ENCODE measurements around the gene IKZF1. TPM values are rescaled to one million over a fixed set of nuclear protein-coding genes. Genes with fewer than 3 reads are reported as not detected.

Gene IKZF1
- total RNA-seq, 1 donor from 2014 or later, result 44.9 TPM

- H3K9me3 ChIP-seq, result no peaks in the 10 kb centered on the region
- no peak overlapping the region for H3K4me3 ChIP-seq
- intact Hi-C loops (cut with DNase I), result no loop called here
- no peaks in the 10 kb centered on the region for H3K36me3 ChIP-seq
- TF ChIP-seq POLR2A (IDR thresholded peaks at IDR 0.05) (no peak), POLR2AphosphoS5 (IDR thresholded peaks at IDR 0.05; ENCODE audit: insufficient read depth in 1 of 2, low read depth in 1 of 2) (no peak), CTCF (IDR thresholded peaks at IDR 0.05) (no peak)
- H3K4me1 ChIP-seq, result no peaks in the 10 kb centered on the region
- no peak overlapping the region for H3K27ac ChIP-seq
- DNase-seq (ENCODE audit: extremely low spot score in 2 of 2), result no peak
- no peaks in the 10 kb centered on the region for H3K27me3 ChIP-seq
Measured at GRCh38 chr7:50317697-50318669, 13.5 kb downstream of the IKZF1 start.

- no peak overlapping the region for H3K4me3 ChIP-seq
- no peaks in the 10 kb centered on the region for H3K9me3 ChIP-seq
- H3K36me3 ChIP-seq, result no peaks in the 10 kb centered on the region
- H3K27me3 ChIP-seq, result no peaks in the 10 kb centered on the region
- TF ChIP-seq POLR2A (IDR thresholded peaks at IDR 0.05) (no peak), POLR2AphosphoS5 (IDR thresholded peaks at IDR 0.05; ENCODE audit: insufficient read depth in 1 of 2, low read depth in 1 of 2) (no peak), CTCF (IDR thresholded peaks at IDR 0.05) (no peak)
- H3K4me1 ChIP-seq, result no peaks in the 10 kb centered on the region
- DNase-seq (ENCODE audit: extremely low spot score in 2 of 2), result no peak
- no peak overlapping the region for H3K27ac ChIP-seq
- intact Hi-C loops (cut with DNase I), result no loop called here
Measured at GRCh38 chr7:50321487-50322067, 17.1 kb downstream of the IKZF1 start.

- intact Hi-C loops (cut with DNase I), result no loop called here
Measured at GRCh38 chr7:50324113-50324512, 19.6 kb downstream of the IKZF1 start.

GRCh38 chr7:50327443-50327842, 22.9 kb downstream of the IKZF1 start:
- TF ChIP-seq POLR2A (IDR thresholded peaks at IDR 0.05) (no peak), CTCF (IDR thresholded peaks at IDR 0.05) (no peak), POLR2AphosphoS5 (IDR thresholded peaks at IDR 0.05; ENCODE audit: insufficient read depth in 1 of 2, low read depth in 1 of 2) (no peak)
- Histone ChIP-seq H3K27me3 (no peaks in the 10 kb centered on the region), H3K4me1 (no peaks in the 10 kb centered on the region), H3K9me3 (no peaks in the 10 kb centered on the region), H3K27ac (no peak overlapping the region), H3K4me3 (no peak overlapping the region), H3K36me3 (no peaks in the 10 kb centered on the region)
- intact Hi-C loops (cut with DNase I), result no loop called here
- DNase-seq (ENCODE audit: extremely low spot score in 2 of 2), result no peak

More at GRCh38 chr7:50324113-50324512, 19.6 kb downstream of the IKZF1 start:
- Histone ChIP-seq H3K4me1 (no peaks in the 10 kb centered on the region), H3K27ac (no peak overlapping the region), H3K9me3 (no peaks in the 10 kb centered on the region), H3K27me3 (no peaks in the 10 kb centered on the region), H3K4me3 (no peak overlapping the region), H3K36me3 (no peaks in the 10 kb centered on the region)
- TF ChIP-seq POLR2A (IDR thresholded peaks at IDR 0.05), result no peak
- no peak for TF ChIP-seq CTCF (IDR thresholded peaks at IDR 0.05)
- TF ChIP-seq POLR2AphosphoS5 (IDR thresholded peaks at IDR 0.05; ENCODE audit: insufficient read depth in 1 of 2, low read depth in 1 of 2), result no peak
- DNase-seq (ENCODE audit: extremely low spot score in 2 of 2), result no peak

GRCh38 chr7:50329775-50330174, 25.3 kb downstream of the IKZF1 start:
- Histone ChIP-seq H3K27ac (no peak overlapping the region), H3K4me1 (no peaks in the 10 kb centered on the region), H3K36me3 (no peaks in the 10 kb centered on the region), H3K9me3 (no peaks in the 10 kb centered on the region), H3K27me3 (no peaks in the 10 kb centered on the region), H3K4me3 (no peak overlapping the region)
- intact Hi-C loops (cut with DNase I), result no loop called here
- TF ChIP-seq POLR2AphosphoS5 (IDR thresholded peaks at IDR 0.05; ENCODE audit: insufficient read depth in 1 of 2, low read depth in 1 of 2), result no peak
- no peak for TF ChIP-seq POLR2A (IDR thresholded peaks at IDR 0.05)
- DNase-seq (ENCODE audit: extremely low spot score in 2 of 2), result no peak
